ENCODE data around the gene RTKN2.

DNA sequence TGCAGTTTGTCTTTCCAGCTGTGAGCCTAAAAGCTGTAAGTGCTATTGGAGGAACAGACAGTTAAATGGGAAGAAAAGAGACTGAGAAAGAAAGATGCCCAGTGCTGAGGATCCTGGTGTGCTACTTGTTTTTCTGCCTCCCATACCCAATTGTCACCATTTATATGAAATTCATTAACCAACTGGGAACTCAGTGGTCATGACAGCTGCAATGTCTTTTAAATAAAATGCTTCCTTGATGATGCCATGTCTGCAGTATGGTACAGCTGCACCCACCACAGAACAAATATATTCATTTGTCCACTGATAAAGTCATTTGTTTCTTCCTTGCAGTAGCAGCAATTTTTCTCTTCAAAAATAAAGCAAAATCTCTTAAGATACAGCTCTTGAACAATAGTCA lies 15.6 kb upstream of the RTKN2 start:
- TF ChIP-seq, protein P1, sequence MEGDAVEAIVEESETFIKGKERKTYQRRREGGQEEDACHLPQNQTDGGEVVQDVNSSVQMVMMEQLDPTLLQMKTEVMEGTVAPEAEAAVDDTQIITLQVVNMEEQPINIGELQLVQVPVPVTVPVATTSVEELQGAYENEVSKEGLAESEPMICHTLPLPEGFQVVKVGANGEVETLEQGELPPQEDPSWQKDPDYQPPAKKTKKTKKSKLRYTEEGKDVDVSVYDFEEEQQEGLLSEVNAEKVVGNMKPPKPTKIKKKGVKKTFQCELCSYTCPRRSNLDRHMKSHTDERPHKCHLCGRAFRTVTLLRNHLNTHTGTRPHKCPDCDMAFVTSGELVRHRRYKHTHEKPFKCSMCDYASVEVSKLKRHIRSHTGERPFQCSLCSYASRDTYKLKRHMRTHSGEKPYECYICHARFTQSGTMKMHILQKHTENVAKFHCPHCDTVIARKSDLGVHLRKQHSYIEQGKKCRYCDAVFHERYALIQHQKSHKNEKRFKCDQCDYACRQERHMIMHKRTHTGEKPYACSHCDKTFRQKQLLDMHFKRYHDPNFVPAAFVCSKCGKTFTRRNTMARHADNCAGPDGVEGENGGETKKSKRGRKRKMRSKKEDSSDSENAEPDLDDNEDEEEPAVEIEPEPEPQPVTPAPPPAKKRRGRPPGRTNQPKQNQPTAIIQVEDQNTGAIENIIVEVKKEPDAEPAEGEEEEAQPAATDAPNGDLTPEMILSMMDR (IDR thresholded peaks at IDR 0.05): no peak
- no peak for TF ChIP-seq POLR2A (IDR thresholded peaks at IDR 0.05)
